ENCODE results near the gene BPIFA3.

DNA sequence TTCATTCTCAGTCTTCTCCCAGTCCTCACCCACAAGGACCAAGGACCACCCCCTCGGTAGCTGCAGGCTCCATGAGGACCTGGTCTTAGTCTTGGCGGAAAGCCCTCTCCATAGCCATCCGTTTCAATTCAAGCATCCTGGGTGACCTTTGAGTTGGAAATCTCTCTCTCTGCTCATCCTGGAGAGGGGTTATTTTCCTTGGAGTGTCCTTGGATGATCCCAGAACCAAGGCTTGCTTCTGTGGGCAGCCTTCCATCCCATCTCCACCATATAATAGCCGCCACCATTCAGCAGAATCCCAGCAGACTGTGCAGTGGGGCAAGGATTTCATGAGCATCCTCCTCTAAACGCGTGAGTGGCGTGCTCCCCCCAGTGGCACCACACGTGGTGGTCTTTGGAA is 49.3 kb upstream of the BPIFA3 start, which contains the start of gene BPIFA2:
- TF ChIP-seq, protein P1, sequence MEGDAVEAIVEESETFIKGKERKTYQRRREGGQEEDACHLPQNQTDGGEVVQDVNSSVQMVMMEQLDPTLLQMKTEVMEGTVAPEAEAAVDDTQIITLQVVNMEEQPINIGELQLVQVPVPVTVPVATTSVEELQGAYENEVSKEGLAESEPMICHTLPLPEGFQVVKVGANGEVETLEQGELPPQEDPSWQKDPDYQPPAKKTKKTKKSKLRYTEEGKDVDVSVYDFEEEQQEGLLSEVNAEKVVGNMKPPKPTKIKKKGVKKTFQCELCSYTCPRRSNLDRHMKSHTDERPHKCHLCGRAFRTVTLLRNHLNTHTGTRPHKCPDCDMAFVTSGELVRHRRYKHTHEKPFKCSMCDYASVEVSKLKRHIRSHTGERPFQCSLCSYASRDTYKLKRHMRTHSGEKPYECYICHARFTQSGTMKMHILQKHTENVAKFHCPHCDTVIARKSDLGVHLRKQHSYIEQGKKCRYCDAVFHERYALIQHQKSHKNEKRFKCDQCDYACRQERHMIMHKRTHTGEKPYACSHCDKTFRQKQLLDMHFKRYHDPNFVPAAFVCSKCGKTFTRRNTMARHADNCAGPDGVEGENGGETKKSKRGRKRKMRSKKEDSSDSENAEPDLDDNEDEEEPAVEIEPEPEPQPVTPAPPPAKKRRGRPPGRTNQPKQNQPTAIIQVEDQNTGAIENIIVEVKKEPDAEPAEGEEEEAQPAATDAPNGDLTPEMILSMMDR (conservative IDR thresholded peaks at IDR 0.05): no peak
- TF ChIP-seq EZH2 (IDR thresholded peaks at IDR 0.05; ENCODE audit: low read depth): no peak
